H1 (cell line): ENCODE measurements around the gene GOLPH3L. TPM values are rescaled to one million over a fixed set of nuclear protein-coding genes. Genes with fewer than 3 reads are reported as not detected.

Source experiments
- CTCF ChIA-PET: fragments of 300-600 bp; sonication (Branson Sonifier 250); formaldehyde crosslinking; loops from one replicate; lab custom pipeline; 2021; ENCODE audit not compliant: partially characterized antibody; lab: Charles Lee
- POLR2A ChIA-PET: fragments of 300-600 bp; sonication (Branson Sonifier 250); formaldehyde crosslinking; loops from one replicate; lab custom pipeline; 2021; ENCODE audit warnings: inconsistent platforms; ENCODE audit not compliant: partially characterized antibody; lab: Charles Lee
- DNase-seq, 2 experiments: peaks; one replicate each; pipeline versions ENCODE4 v3.0.0 to v3.0.0-alpha.2; 2010 to 2022; ENCODE audit warnings: low spot score in 2 of 2, low read depth in 1 of 2, mixed read lengths in 1 of 2
- FAIRE-seq: peaks from 2 replicates; lab custom pipeline; 2011; peaks lifted over from hg19 to GRCh38; lab: Jason Lieb, UNC
- H2AFZ ChIP-seq: 2 replicates; pipeline ENCODE4 v1.8.1; 2012; ENCODE audit warnings: low read length, inconsistent platforms
- H2AK5ac ChIP-seq: 2 replicates; pipeline ENCODE4 v1.6.1; 2013; ENCODE audit warnings: low read depth, low read length
- H2BK120ac ChIP-seq: replicated peaks from 2 replicates; pipeline ENCODE3; 2013; ENCODE audit warnings: low read depth, low read length, inconsistent platforms
- H2BK12ac ChIP-seq: 2 replicates; pipeline ENCODE4 v1.6.1; 2013; ENCODE audit warnings: low read depth, low read length
- H2BK15ac ChIP-seq: 2 replicates; pipeline ENCODE4 v1.6.1; 2013; ENCODE audit warnings: low read length
- H2BK20ac ChIP-seq: 2 replicates; pipeline ENCODE4 v1.6.1; 2013; ENCODE audit warnings: low read length
- H2BK5ac ChIP-seq: 2 replicates; pipeline ENCODE4 v1.6.1; 2013; ENCODE audit warnings: low read depth, low read length
- H3K14ac ChIP-seq: 2 replicates; pipeline ENCODE4 v1.6.1; 2013; ENCODE audit warnings: inconsistent platforms; ENCODE audit not compliant: insufficient read length
- H3K18ac ChIP-seq: 2 replicates; pipeline ENCODE4 v1.6.1; 2013; ENCODE audit warnings: low read length; ENCODE audit errors: extremely low read depth
- H3K23ac ChIP-seq: 2 replicates; pipeline ENCODE4 v1.6.1; 2013; ENCODE audit warnings: inconsistent platforms; ENCODE audit not compliant: insufficient read length
- H3K23me2 ChIP-seq: 2 replicates; pipeline ENCODE4 v1.6.1; 2013; ENCODE audit warnings: low read depth, low read length
- H3K27ac ChIP-seq: 2 replicates; pipeline ENCODE4 v1.6.1; 2011; ENCODE audit warnings: low read depth, low read length, inconsistent platforms
- H3K27me3 ChIP-seq, 4 experiments: replicated peaks in 1 of 4; 1 replicate in 1 of 4; 2 replicates in 3 of 4; pipeline versions ENCODE4 v1.6.1 to v1.8.1; 2011 to 2013; ENCODE audit warnings: low read length in 3 of 4, mild to moderate bottlenecking in 3 of 4, inconsistent platforms in 2 of 4, mixed read lengths in 2 of 4, moderate library complexity in 1 of 4; ENCODE audit not compliant: control insufficient read depth in 3 of 4, insufficient read depth in 3 of 4; ENCODE audit errors: extremely low read depth in 1 of 4
- H3K36me3 ChIP-seq, 4 experiments: 2 replicates each; pipeline versions ENCODE4 v1.6.1 to v1.8.1; 2011 to 2013; ENCODE audit warnings: mild to moderate bottlenecking in 4 of 4, low read length in 3 of 4, moderate library complexity in 2 of 4, control low read depth in 1 of 4, inconsistent platforms in 1 of 4; ENCODE audit not compliant: insufficient read depth in 4 of 4, control insufficient read depth in 2 of 4
- H3K4ac ChIP-seq: replicated peaks from 2 replicates; pipeline ENCODE3; 2013; ENCODE audit warnings: low read length, low read depth, mixed read lengths, inconsistent platforms; ENCODE audit not compliant: insufficient read length
- H3K4me1 ChIP-seq, 4 experiments: replicated peaks in 1 of 4; 1 replicate in 1 of 4; 2 replicates in 3 of 4; pipeline versions ENCODE4 v1.6.1 to v1.8.1; 2011 to 2013; ENCODE audit warnings: low read length in 3 of 4, inconsistent platforms in 2 of 4, mixed read lengths in 1 of 4; ENCODE audit not compliant: insufficient read depth in 4 of 4, control insufficient read depth in 3 of 4
- H3K4me2 ChIP-seq, 2 experiments: 2 replicates each; pipeline versions ENCODE4 v1.6.1 to v1.8.1; 2011 to 2013; ENCODE audit warnings: low read depth in 2 of 2, low read length in 2 of 2, control low read depth in 1 of 2, inconsistent platforms in 1 of 2, mild to moderate bottlenecking in 1 of 2; ENCODE audit not compliant: insufficient read depth in 1 of 2
- H3K4me3 ChIP-seq, 4 experiments: fragments of 200-600, 300-600 bp in 1 of 4; sonication (generic), shearing (Covaris generic), sonication (Bioruptor Twin) in 1 of 4; 2 replicates each; pipeline versions ENCODE4 v1.5.1 to v1.8.1; 2011 to 2016; ENCODE audit warnings: low read length in 4 of 4, low read depth in 3 of 4, control low read depth in 2 of 4, inconsistent platforms in 2 of 4, mild to moderate bottlenecking in 2 of 4, mixed read lengths in 1 of 4, moderate library complexity in 1 of 4; ENCODE audit not compliant: insufficient read depth in 2 of 4; ENCODE audit errors: extremely low read depth in 1 of 4
- H3K56ac ChIP-seq: replicated peaks from 2 replicates; pipeline ENCODE3; 2013; ENCODE audit warnings: low read depth, mild to moderate bottlenecking, mixed read lengths, low read length, inconsistent platforms; ENCODE audit not compliant: insufficient read length
- H3K79me1 ChIP-seq: 2 replicates; pipeline ENCODE4 v1.6.1; 2013; ENCODE audit warnings: low read depth, low read length, control low read depth
- H3K79me2 ChIP-seq, 2 experiments: 2 replicates each; pipeline versions ENCODE4 v1.6.1 to v1.8.1; 2012 to 2013; ENCODE audit warnings: low read length in 2 of 2, mild to moderate bottlenecking in 2 of 2, inconsistent platforms in 1 of 2; ENCODE audit not compliant: insufficient read depth in 2 of 2, control insufficient read depth in 1 of 2
- H3K9ac ChIP-seq, 4 experiments: replicated peaks in 1 of 4; 1 replicate in 1 of 4; 2 replicates in 3 of 4; pipeline versions ENCODE4 v1.6.1 to v1.8.1; 2011 to 2013; ENCODE audit warnings: low read depth in 3 of 4, low read length in 3 of 4, control low read depth in 2 of 4, mild to moderate bottlenecking in 2 of 4, moderate library complexity in 2 of 4, inconsistent platforms in 1 of 4; ENCODE audit errors: extremely low read depth in 1 of 4
- H3K9me3 ChIP-seq, 2 experiments: 2 replicates each; pipeline versions ENCODE4 v1.6.1 to v1.8.1; 2012 to 2013; ENCODE audit warnings: mild to moderate bottlenecking in 2 of 2, moderate library complexity in 2 of 2, control low read depth in 1 of 2, inconsistent platforms in 1 of 2, low read depth in 1 of 2, low read length in 1 of 2, mixed read lengths in 1 of 2; ENCODE audit not compliant: insufficient read depth in 2 of 2
- H4K20me1 ChIP-seq, 2 experiments: replicated peaks in 1 of 2; 2 replicates each; pipeline versions ENCODE3 to v1.8.1; 2011 to 2013; ENCODE audit warnings: inconsistent platforms in 2 of 2, low read length in 2 of 2, mild to moderate bottlenecking in 1 of 2; ENCODE audit not compliant: insufficient read depth in 2 of 2, control insufficient read depth in 1 of 2
- H4K5ac ChIP-seq: 2 replicates; pipeline ENCODE4 v1.6.1; 2013; ENCODE audit warnings: low read length, low read depth, mixed read lengths, inconsistent platforms; ENCODE audit not compliant: insufficient read length
- H4K8ac ChIP-seq: 2 replicates; pipeline ENCODE4 v1.8.0; 2013; ENCODE audit warnings: mild to moderate bottlenecking, moderate library complexity, low read length, inconsistent platforms; ENCODE audit not compliant: insufficient read depth; ENCODE audit errors: extremely low read depth
- H4K91ac ChIP-seq: replicated peaks from 2 replicates; pipeline ENCODE3; 2013; ENCODE audit warnings: low read length, mixed read lengths, inconsistent platforms; ENCODE audit not compliant: insufficient read length
- BRCA1 ChIP-seq: IDR thresholded peaks from 2 replicates; pipeline ENCODE4 v1.6.1; 2012; ENCODE audit warnings: low read depth, low read length, improper control_type of control experiment
- CEBPB ChIP-seq: IDR thresholded peaks from 2 replicates; pipeline ENCODE4 v1.6.1; 2012; ENCODE audit warnings: low read depth, low read length
- GTF2F1 ChIP-seq: IDR thresholded peaks from 2 replicates; pipeline ENCODE4 v1.6.1; 2012; ENCODE audit warnings: low read depth, low read length, improper control_type of control experiment, borderline replicate concordance
- RBBP5 ChIP-seq: IDR thresholded peaks from 2 replicates; pipeline ENCODE4 v1.7.1; 2012; ENCODE audit warnings: low read depth, mild to moderate bottlenecking, inconsistent platforms, low read length, moderate library complexity, borderline replicate concordance
- RNF2 ChIP-seq: fragments of 200-900, 300-1000 bp; sonication (generic); IDR thresholded peaks from 2 replicates; pipeline ENCODE4 v1.7.1; 2016; ENCODE audit warnings: borderline replicate concordance, low read depth, mild to moderate bottlenecking, antibody characterized with exemption, low read length; ENCODE audit not compliant: poor library complexity, severe bottlenecking; ENCODE audit errors: missing control alignments
- SP4 ChIP-seq: IDR thresholded peaks from 2 replicates; pipeline ENCODE4 v1.6.1; 2012; ENCODE audit warnings: low read length, inconsistent platforms
- YY1 ChIP-seq: IDR thresholded peaks from 2 replicates; pipeline ENCODE4 v1.6.1; 2011; ENCODE audit warnings: low read depth, mild to moderate bottlenecking, low read length
- WGBS, 2 experiments: shearing (Covaris generic) in 1 of 2; methylation state at CpG; one replicate each; pipeline versions ENCODE4 v1.1.6 to v1.1.7; 2013 to 2015; ENCODE audit warnings: low lambda C conversion rate in 2 of 2, mixed read lengths in 2 of 2, inconsistent platforms in 1 of 2, low coverage in 1 of 2, missing lambda C conversion rate in 1 of 2; ENCODE audit not compliant: insufficient replicate concordance in 2 of 2, insufficient coverage in 1 of 2, insufficient read length in 1 of 2; ENCODE audit errors: extremely low coverage in 1 of 2, missing lambda C conversion rate in 1 of 2; 5-methylcytosine and 5-hydroxymethylcytosine counted together
- long read RNA-seq, 2 experiments: library from RNA in 1 of 2; library from capped mRNA in 1 of 2; stranded (forward); transcript quantifications; one replicate each; pipeline ENCODE4 v2.0.0, GENCODE V29; 2021; ENCODE audit warnings: inconsistent platforms in 1 of 2
- polyA minus RNA-seq, 3 experiments: library from RNA; depleted of rRNA, polyadenylated mRNA; stranded (reverse); fragments of >200 nt; gene quantifications; 1 replicate in 2 of 3; 2 replicates in 1 of 3; pipeline ENCODE4 v1.2.3, GENCODE V29; 2011
- polyA plus RNA-seq, 7 experiments: library from polyadenylated mRNA; depleted of rRNA in 3 of 7; stranded (reverse) in 5 of 7; unstranded in 2 of 7; fragments of >200 nt in 5 of 7; fragments of 200-250 nt in 2 of 7; gene quantifications; 1 replicate in 5 of 7; 2 replicates in 1 of 7; 4 replicates in 1 of 7; pipeline versions ENCODE4 v1.2.1 to v1.2.3, GENCODE V29; 2011 to 2013; ENCODE audit warnings: missing spikeins in 2 of 7, mixed read lengths in 2 of 7
- total RNA-seq: library from RNA; stranded (reverse); fragmentation: NEBNext Ultra II Directional; extraction: Animal tissue kit (Norgen Biotek cat#: 25700); gene quantifications from 2 replicates; pipeline ENCODE4 v1.2.1, GENCODE V29; 2021

The GOLPH3L gene
- total RNA-seq = 39.8 and 40.8 TPM in 2 replicates
- polyA plus RNA-seq (2011; rRNA removed) = 8.0 and 13.3 TPM in 2 replicates
- polyA plus RNA-seq (2011; cell fraction: cytosol; rRNA removed) = 14.1 TPM
- polyA plus RNA-seq (2011; cell fraction: nucleus; rRNA removed) = 4.1 TPM
- polyA plus RNA-seq (2012, experiment 1 of 2) = 23.8 to 34.1 TPM (median 29.4 TPM) in 4 replicates
- 4.5 TPM for polyA plus RNA-seq (2012, experiment 2 of 2)
- polyA plus RNA-seq (2013, experiment 1 of 2) = 23.6 TPM
- polyA plus RNA-seq (2013, experiment 2 of 2) = 25.1 TPM
- polyA minus RNA-seq (2011; rRNA and poly(A)+ RNA removed) = 23.6 and 33.8 TPM in 2 replicates
- polyA minus RNA-seq (2011; cell fraction: cytosol; rRNA and poly(A)+ RNA removed) = 25.9 TPM
- polyA minus RNA-seq (2011; cell fraction: nucleus; rRNA and poly(A)+ RNA removed) = 14.8 TPM
- long read RNA-seq, experiment 1, transcript GOLPH3L-201 (5 exons, 2,999 nt) = major isoform, 8 of 19 reads
- long read RNA-seq, experiment 1, partial matches to known transcripts = 3 of 19 reads
- long read RNA-seq, experiment 1, other reads (novel, unspliced or antisense) = 8 of 19 reads
- long read RNA-seq, experiment 2, transcript GOLPH3L-201 (5 exons, 2,999 nt) = major isoform, 16 of 21 reads
- long read RNA-seq, experiment 2, partial matches to known transcripts = 0 of 21 reads
- long read RNA-seq, experiment 2, other reads (novel, unspliced or antisense) = 4 of 21 reads

DNA sequence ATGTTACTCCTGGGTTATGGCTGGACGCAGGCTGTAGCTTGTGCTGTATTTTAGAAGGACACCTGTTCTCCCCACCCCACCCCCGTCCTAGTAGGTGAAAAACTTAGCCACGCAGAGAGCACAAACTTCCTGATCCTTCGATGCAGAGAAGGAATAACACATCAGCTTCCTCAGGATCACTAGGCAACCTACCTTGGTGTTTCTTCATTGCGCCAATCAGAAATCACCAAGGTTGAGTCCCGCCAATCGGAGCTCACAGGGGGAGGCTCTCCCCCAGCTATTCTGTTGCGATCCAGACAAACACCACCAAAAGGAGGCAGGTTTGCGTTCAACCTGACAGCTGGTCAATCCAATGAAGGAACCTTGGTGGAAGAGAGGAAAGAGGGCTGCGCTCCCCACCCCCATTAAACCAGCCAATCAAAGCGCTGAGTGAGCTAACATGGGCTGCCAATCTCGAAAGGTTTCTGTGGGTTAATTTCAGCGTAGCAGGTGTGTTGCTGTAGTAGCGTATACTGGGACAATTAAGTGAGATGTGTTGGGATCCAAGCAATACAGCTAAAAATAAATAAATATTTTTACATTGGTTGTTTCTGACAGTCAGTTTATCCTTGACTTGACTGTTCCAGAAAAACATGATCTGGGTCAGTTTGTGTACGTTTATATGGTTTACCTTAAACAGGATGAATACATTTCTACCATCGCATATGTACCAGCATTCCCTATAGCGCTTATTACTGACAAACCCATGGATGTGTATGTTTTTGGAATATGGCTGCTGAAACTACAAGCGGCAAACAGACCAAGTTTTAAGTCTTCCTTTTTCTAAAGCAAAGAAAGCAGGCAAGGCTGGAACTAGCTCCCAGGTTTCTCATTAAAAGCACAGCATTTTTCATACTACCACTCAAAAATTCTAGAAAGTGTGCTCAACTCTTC lies at the start of gene GOLPH3L:
Gene GOLPH3L, minus strand, starts transcription at position 160 of the 933 bp plus-strand sequence. CDS start 2,316 bp downstream, outside the sequence.
- peaks cover 2 to 25% (median 5%) of the 10 kb centered on the region in 4 experiments; a peak in 5 of 8 replicates for H3K36me3 ChIP-seq
- H3K4me1 ChIP-seq = no peaks in the 10 kb centered on the region
- peak within 1 kb of the TSS; percentile 66 to 74 for H3K4me2 ChIP-seq
- no peak within 1 kb of the TSS for H2BK20ac ChIP-seq
- POLR2A ChIA-PET = interaction anchor here (0.7 to 1.7 kb wide), 8 partner anchors 10 to 129 kb away, joined by 3 to 5 read pairs (median 3); partner anchors contain the start of genes CTSK and ENSA
- no peak within 1 kb of the TSS for H3K56ac ChIP-seq
- no peak within 1 kb of the TSS for H4K8ac ChIP-seq
- peak within 1 kb of the TSS; percentile 74 to 98 (median 94) for H3K4me3 ChIP-seq
- no peaks in the 10 kb centered on the region for H3K9me3 ChIP-seq
- no peak within 1 kb of the TSS for H2BK120ac ChIP-seq
- CTCF ChIA-PET = interaction anchor here (0.6 to 1.5 kb wide), 7 partner anchors 40 to 221 kb away, joined by 3 to 9 read pairs (median 3); no protein-coding TSS in a partner anchor
- H3K23ac ChIP-seq = no peak within 1 kb of the TSS
- H3K14ac ChIP-seq = no peak within 1 kb of the TSS
- H2BK15ac ChIP-seq = no peak within 1 kb of the TSS; the same call in 1 of the 2 replicates
- H3K27ac ChIP-seq = peak within 1 kb of the TSS; percentile 68; the same call in 1 of the 2 replicates
- H2AK5ac ChIP-seq = no peak within 1 kb of the TSS
- no peak within 1 kb of the TSS; the same call in 1 of the 2 replicates for H3K18ac ChIP-seq
- H3K79me1 ChIP-seq = no peaks in the 10 kb centered on the region; the same call in 1 of the 2 replicates
- FAIRE-seq (peak; percentile 99), DNase-seq (peak; percentile 85 to 94)
- H2AFZ ChIP-seq = peak within 1 kb of the TSS; percentile 97
- H3K4ac ChIP-seq = no peak within 1 kb of the TSS
- no peak within 1 kb of the TSS; the same call in 1 of the 2 replicates for H2BK5ac ChIP-seq
- H3K79me2 ChIP-seq = peaks cover 0 to 17% of the 10 kb centered on the region in 2 experiments; a peak in 3 of 4 replicates
- H3K23me2 ChIP-seq = peaks cover 2% of the 10 kb centered on the region
- peaks cover 0 to under 1% (median 0%) of the 10 kb centered on the region in 4 experiments; a peak in 1 of 7 replicates for H3K27me3 ChIP-seq
- H4K20me1 ChIP-seq = no peaks in the 10 kb centered on the region
- peak within 1 kb of the TSS; percentile 53 for H4K5ac ChIP-seq
- WGBS, 2 experiments = 6% methylated on average over 18 of the region's 18 CpGs; no CpG with 5 or more reads in 1 of the 2 experiments
- H2BK12ac ChIP-seq = no peak within 1 kb of the TSS
- no peak within 1 kb of the TSS for H4K91ac ChIP-seq
- peak within 1 kb of the TSS; percentile 52 to 86 (median 64) for H3K9ac ChIP-seq
- TF ChIP-seq SP4 = no peak
- TF ChIP-seq BRCA1 = no peak
- no peak for TF ChIP-seq GTF2F1
- TF ChIP-seq RBBP5 = no peak
- TF ChIP-seq YY1 = no peak
- TF ChIP-seq CEBPB = no peak
- TF ChIP-seq RNF2 = no peak
